Testis (tissue), 3 donors: ENCODE results near the gene TEAD2. TPM values are rescaled to one million over a fixed set of nuclear protein-coding genes. Genes with fewer than 3 reads are reported as not detected.

ENCODE experiments used
- DNase-seq: peaks from one replicate; pipeline ENCODE4 v3.0.0-alpha.2; 2019
- H3K27ac ChIP-seq, 2 donors: fragments of 200-600 bp; sonication (generic); one replicate each; pipeline ENCODE4 v1.5.1; 2019
- H3K27me3 ChIP-seq: fragments of 200-600 bp; sonication (generic); one replicate; pipeline ENCODE4 v1.5.1; 2019
- H3K36me3 ChIP-seq: fragments of 200-600 bp; sonication (generic); one replicate; pipeline ENCODE4 v1.5.1; 2017; ENCODE audit warnings: low read depth; ENCODE audit errors: missing control alignments
- H3K4me1 ChIP-seq: fragments of 200-600 bp; sonication (generic); one replicate; pipeline ENCODE4 v1.5.1; 2019
- H3K4me3 ChIP-seq, 2 donors: fragments of 200-600 bp; sonication (generic); one replicate each; pipeline ENCODE4 v1.5.1; 2017 to 2019
- H3K9me3 ChIP-seq: fragments of 200-600 bp; sonication (generic); one replicate; pipeline ENCODE4 v1.5.1; 2017
- POLR2A ChIP-seq: fragments of 450-650 bp; IDR thresholded peaks from one replicate; pipeline ENCODE4 v1.6.1; 2017; ENCODE audit warnings: antibody characterized with exemption, mild to moderate bottlenecking, moderate library complexity
- WGBS, 2 donors: methylation state at CpG; one replicate each; pipeline ENCODE4 v1.1.5; 2018; 5-methylcytosine and 5-hydroxymethylcytosine counted together
- intact Hi-C: fragments of 100-400 bp; cut with DNase I; formaldehyde crosslinking; loops from one replicate; pipeline ENCODE4 v1.15.1; 2023; ENCODE audit warnings: low total_unique reads
- polyA plus RNA-seq: library from polyadenylated mRNA; stranded (reverse); fragments of 350-450 nt; fragmentation: Illumina TruSeq; extraction: RNeasy Lipid Tissue Mini Kit (QIAGEN cat#74804); gene quantifications from one replicate; pipeline ENCODE4 v1.2.3, GENCODE V29; 2014; ENCODE audit warnings: low read depth, low replicate concordance; ENCODE audit not compliant: insufficient read depth
- total RNA-seq, 2 donors: library from RNA; depleted of rRNA; stranded (reverse); fragments of >200 nt; gene quantifications; one replicate each; pipeline ENCODE4 v1.2.3, GENCODE V29; 2016
- TF ChIP-seq, protein P1 (sequence below), 3 experiments: fragments of 450-650 bp in 2 of 3; fragments of 200-600 bp in 1 of 3; sonication (generic) in 1 of 3; IDR thresholded peaks; one replicate each; pipeline ENCODE4 v1.5.1; 2016 to 2019; ENCODE audit warnings: antibody characterized with exemption in 3 of 3, mild to moderate bottlenecking in 2 of 3, moderate library complexity in 1 of 3

Gene TEAD2
- total and polyA plus RNA-seq, 3 donors from 2014 or later = 12.6 to 29.6 (median 20.8) TPM

DNA sequence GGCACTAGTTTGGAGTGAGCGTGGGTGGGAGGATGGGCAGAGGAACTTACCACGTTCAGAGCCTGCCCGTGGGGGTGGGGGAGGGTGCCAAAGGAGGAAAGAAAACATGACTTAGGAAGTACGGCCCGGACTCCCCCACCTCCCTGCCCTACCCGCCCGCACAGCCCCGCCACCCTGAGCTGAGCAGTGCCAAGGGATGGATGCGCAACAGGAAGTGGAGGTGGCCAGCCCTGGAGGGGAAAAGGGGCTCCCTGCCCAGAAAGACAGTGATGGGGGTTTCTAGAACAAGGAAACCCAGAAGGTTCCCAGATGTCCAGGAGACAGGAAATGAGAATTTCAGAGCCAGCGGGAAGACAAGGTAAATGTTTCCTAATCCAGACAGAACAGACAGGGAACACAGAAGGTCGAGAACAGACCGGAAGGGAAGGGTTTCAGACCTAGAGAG lies 6.3 kb downstream of the TEAD2 start:
- intact Hi-C loops = no loop called here
- WGBS, 2 donors = 66 to 68% methylated on average over 12 of the region's 12 CpGs
- TF ChIP-seq, protein P1, sequence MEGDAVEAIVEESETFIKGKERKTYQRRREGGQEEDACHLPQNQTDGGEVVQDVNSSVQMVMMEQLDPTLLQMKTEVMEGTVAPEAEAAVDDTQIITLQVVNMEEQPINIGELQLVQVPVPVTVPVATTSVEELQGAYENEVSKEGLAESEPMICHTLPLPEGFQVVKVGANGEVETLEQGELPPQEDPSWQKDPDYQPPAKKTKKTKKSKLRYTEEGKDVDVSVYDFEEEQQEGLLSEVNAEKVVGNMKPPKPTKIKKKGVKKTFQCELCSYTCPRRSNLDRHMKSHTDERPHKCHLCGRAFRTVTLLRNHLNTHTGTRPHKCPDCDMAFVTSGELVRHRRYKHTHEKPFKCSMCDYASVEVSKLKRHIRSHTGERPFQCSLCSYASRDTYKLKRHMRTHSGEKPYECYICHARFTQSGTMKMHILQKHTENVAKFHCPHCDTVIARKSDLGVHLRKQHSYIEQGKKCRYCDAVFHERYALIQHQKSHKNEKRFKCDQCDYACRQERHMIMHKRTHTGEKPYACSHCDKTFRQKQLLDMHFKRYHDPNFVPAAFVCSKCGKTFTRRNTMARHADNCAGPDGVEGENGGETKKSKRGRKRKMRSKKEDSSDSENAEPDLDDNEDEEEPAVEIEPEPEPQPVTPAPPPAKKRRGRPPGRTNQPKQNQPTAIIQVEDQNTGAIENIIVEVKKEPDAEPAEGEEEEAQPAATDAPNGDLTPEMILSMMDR (IDR thresholded peaks at IDR 0.05) = no peak
- no peak for DNase-seq
- Histone ChIP-seq H3K27ac (no peak overlapping the region), H3K4me1 (no peaks in the 10 kb centered on the region), H3K9me3 (no peaks in the 10 kb centered on the region), H3K36me3 (no peaks in the 10 kb centered on the region), H3K4me3 (no peak overlapping the region), H3K27me3 (no peaks in the 10 kb centered on the region)

DNA sequence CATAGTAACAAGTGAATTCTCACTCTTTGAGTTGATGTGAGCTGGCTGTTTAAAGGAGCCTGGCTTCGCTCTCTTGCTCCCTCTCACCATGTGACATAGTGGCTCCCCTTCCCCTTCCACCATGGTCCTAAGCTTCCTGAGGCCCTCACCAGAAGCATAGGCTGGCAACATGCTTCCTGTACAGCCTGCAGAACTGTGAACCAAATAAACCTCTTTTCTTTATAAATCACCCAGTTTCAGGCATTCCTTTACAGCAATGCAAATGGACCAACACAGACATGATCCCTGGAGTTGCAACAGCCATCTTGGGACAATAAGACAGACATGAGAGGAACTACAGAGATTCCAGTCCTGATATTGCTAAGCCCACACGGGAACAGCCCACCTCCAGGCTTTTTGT lies 12.6 kb downstream of the TEAD2 start:
- no peaks in the 10 kb centered on the region for H3K27me3 ChIP-seq
- no peak overlapping the region for H3K27ac ChIP-seq
- intact Hi-C loops = no loop called here
- TF ChIP-seq POLR2A = no peak
- TF ChIP-seq, protein P1 (IDR thresholded peaks at IDR 0.05) = no peak
- H3K9me3 ChIP-seq = no peaks in the 10 kb centered on the region
- no peak overlapping the region for H3K4me3 ChIP-seq
- DNase-seq = no peak
- no peaks in the 10 kb centered on the region for H3K4me1 ChIP-seq
- WGBS, 2 donors = 86 to 90% methylated on average over 2 of the region's 2 CpGs
- no peaks in the 10 kb centered on the region for H3K36me3 ChIP-seq

DNA sequence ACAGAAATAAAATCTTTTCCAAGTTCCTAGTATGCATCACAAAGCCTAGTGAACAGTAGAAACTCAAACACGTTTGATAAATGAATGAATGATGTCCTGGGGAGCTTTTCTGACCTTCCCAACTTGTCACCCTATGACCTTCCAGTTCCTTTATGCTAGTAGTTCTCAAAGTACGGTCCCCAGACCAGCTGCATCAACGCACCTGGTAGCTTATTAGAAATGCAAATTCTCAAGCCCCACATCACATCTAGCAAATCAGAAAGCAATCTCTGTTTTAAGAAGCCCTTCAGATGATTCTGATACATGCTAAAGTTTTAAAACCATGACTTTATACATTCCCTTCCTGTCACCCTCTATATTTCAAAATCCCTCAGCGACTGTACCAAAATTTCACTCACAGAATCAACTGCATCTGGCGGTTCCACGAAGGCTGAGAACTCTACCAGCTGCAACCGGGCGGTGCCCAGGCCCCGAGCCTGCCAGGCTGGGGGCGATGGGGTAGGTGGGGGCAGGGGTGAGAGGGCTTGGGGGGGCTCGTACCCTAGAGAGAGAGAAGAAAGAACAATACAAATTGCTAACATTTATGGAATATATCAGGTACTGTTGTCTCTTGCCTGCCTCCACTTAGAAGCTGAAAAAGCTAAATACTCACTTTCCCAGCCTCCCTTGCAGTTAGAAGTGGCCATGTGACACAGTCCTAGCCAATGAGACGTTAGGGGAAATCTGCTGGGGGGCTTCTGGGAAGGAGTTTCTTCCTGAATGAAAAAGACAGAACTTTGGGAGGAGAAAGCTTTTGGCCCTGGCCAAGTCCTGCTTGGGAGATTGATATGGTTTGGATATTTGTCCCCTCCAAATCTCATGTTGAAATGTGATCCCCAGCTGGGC lies 13.7 kb downstream of the TEAD2 start:
- H3K27me3 ChIP-seq = no peaks in the 10 kb centered on the region
- no peak overlapping the region for H3K27ac ChIP-seq
- intact Hi-C loops = no loop called here
- no peak for DNase-seq
- no peaks in the 10 kb centered on the region for H3K4me1 ChIP-seq
- 91 to 92% methylated on average over 12 of the region's 12 CpGs for WGBS, 2 donors
- no peak overlapping the region for H3K4me3 ChIP-seq
- no peaks in the 10 kb centered on the region for H3K36me3 ChIP-seq
- H3K9me3 ChIP-seq = no peaks in the 10 kb centered on the region
- TF ChIP-seq POLR2A = no peak
- TF ChIP-seq, protein P1 (IDR thresholded peaks at IDR 0.05) = no peak

DNA sequence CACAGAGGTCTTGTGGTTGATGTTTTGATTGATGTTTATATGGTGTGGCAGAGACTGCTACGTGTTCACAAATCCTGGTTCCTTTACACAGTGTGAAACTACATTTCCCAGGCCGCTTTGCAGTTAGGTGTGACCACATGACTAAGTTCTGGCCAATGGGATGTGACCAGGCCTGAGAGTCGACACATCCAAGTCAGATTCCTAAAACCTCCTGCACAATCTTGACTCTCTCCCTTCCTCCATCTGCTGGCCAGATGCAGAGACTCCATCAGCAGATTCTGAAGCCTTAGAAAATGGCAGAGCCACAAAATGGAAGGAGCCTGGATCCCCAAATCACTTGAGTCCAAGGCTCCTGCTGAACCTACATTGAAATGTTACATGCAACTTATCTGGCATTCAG lies 14.4 kb downstream of the TEAD2 start:
- H3K4me1 ChIP-seq = no peaks in the 10 kb centered on the region
- no peaks in the 10 kb centered on the region for H3K9me3 ChIP-seq
- peak; percentile 54 for DNase-seq
- H3K27ac ChIP-seq = no peak overlapping the region
- H3K27me3 ChIP-seq = no peaks in the 10 kb centered on the region
- intact Hi-C loops = no loop called here
- no peaks in the 10 kb centered on the region for H3K36me3 ChIP-seq
- 71 to 79% methylated on average over 3 of the region's 3 CpGs for WGBS, 2 donors
- TF ChIP-seq, protein P1 (IDR thresholded peaks at IDR 0.05) = no peak
- TF ChIP-seq POLR2A = no peak
- no peak overlapping the region for H3K4me3 ChIP-seq

DNA sequence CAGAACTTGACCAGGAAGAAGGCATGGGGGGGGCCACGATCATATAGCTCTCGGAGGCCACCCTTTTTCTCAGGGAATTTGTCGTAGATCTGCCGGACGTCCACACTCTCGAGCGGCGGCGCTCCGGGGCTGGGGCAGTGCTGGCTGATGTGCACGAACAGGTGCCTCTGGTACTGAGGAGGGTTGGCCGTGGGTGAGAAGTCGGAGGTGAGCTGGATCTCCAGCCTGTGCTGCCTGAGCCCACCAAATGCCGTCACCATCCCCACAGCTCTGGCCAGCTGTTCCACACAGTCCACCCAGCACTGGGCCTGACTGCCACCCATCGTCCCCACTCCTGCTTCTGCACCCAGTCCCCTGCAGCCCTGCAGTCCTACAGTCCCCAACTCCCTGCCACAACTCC lies 15.0 kb downstream of the TEAD2 start:
- H3K4me3 ChIP-seq = no peak overlapping the region
- no peaks in the 10 kb centered on the region for H3K9me3 ChIP-seq
- H3K27ac ChIP-seq = no peak overlapping the region
- TF ChIP-seq POLR2A = no peak
- TF ChIP-seq, protein P1 (IDR thresholded peaks at IDR 0.05) = no peak
- no peaks in the 10 kb centered on the region for H3K27me3 ChIP-seq
- intact Hi-C loops = no loop called here
- DNase-seq = no peak
- WGBS, 2 donors = 92 to 95% methylated on average over 8 to 15 of the region's 15 CpGs
- no peaks in the 10 kb centered on the region for H3K36me3 ChIP-seq
- no peaks in the 10 kb centered on the region for H3K4me1 ChIP-seq
